Measurements from ENCODE around the gene TMEM209.

Gene TMEM209

GRCh38 chr7:130221746-130222145 lies 16.5 kb upstream of the TMEM209 start (continued):
- TF ChIP-seq PBX3 (CRISPR knock-in tag; IDR thresholded peaks at IDR 0.05) (no peak), ZNF624 (tag by site-specific recombination; IDR thresholded peaks at IDR 0.05) (no peak), ZNF701 (tag by site-specific recombination; IDR thresholded peaks at IDR 0.05) (no peak)

DNA sequence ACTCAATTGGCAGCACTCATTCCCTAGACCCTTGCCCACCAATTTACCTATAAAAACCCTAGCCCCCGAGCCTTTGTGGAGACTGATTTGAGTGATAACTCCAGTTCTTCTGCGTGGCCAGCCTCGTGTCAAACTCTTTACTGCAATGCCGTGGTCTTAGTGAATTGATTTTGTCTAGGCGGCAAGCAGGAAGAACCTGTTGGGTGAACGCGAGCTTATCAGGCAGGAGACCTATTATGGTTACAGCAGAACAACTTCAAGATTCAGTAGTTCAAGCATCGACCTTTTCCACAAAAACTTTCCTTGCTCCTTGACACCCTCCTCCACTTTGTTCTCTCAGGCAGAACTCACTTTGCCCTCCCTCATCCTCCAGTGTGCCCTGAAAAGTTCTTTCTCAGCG lies 14.7 kb upstream of the TMEM209 start:
- Histone ChIP-seq H3K27ac (ENCODE audit: extremely low read depth, low read depth, low read length) (no peak overlapping the region), H3K36me3 (ENCODE audit: control insufficient read depth in 2 of 2, insufficient read depth in 1 of 2, low read length in 2 of 2) (no peaks in the 10 kb centered on the region), H3K9me3 (ENCODE audit: control insufficient read depth, insufficient read depth, low read depth, low read length) (no peaks in the 10 kb centered on the region), H3K4me1 (ENCODE audit: control insufficient read depth, insufficient read depth, low read length) (no peaks in the 10 kb centered on the region), H3K4me3 (ENCODE audit: low read depth, low read length) (no peak overlapping the region)
- TF ChIP-seq ZNF146 (tag by site-specific recombination; IDR thresholded peaks at IDR 0.05), result no peak
- no peak for TF ChIP-seq ZXDB (tag by site-specific recombination; IDR thresholded peaks at IDR 0.05)
- no peak for TF ChIP-seq ZNF292 (tag by site-specific recombination; IDR thresholded peaks at IDR 0.05; ENCODE audit: borderline replicate concordance, low read depth)
- POLR2A ChIA-PET, result no interaction called here
- CTCF ChIA-PET, result no interaction called here

- no peak for TF ChIP-seq ZNF311 (tag by site-specific recombination; IDR thresholded peaks at IDR 0.05; ENCODE audit: borderline replicate concordance)
- TF ChIP-seq ZNF175 (tag by site-specific recombination; IDR thresholded peaks at IDR 0.05), result no peak
- no peak for TF ChIP-seq PRDM1 (tag by site-specific recombination; IDR thresholded peaks at IDR 0.05)
- TF ChIP-seq ZNF10 (tag by site-specific recombination; IDR thresholded peaks at IDR 0.05), result no peak
- TF ChIP-seq, protein P1, sequence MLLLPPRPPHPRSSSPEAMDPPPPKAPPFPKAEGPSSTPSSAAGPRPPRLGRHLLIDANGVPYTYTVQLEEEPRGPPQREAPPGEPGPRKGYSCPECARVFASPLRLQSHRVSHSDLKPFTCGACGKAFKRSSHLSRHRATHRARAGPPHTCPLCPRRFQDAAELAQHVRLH (tag by site-specific recombination; IDR thresholded peaks at IDR 0.05), result no peak
- TF ChIP-seq ZNF704 (tag by site-specific recombination; IDR thresholded peaks at IDR 0.05), result no peak
- TF ChIP-seq ZNF830 (tag by site-specific recombination; IDR thresholded peaks at IDR 0.05; ENCODE audit: low read depth), result no peak
- TF ChIP-seq ZNF768 (tag by site-specific recombination; IDR thresholded peaks at IDR 0.05), result no peak
- TF ChIP-seq ZNF157 (tag by site-specific recombination; IDR thresholded peaks at IDR 0.05), result no peak
- TF ChIP-seq ZNF274 (IDR thresholded peaks at IDR 0.05; ENCODE audit: low read length), result no peak
- TF ChIP-seq ZNF274 (tag by site-specific recombination; IDR thresholded peaks at IDR 0.05; ENCODE audit: borderline replicate concordance), result no peak
- TF ChIP-seq GFI1B (tag by site-specific recombination; IDR thresholded peaks at IDR 0.05), result no peak
- TF ChIP-seq ZNF416 (tag by site-specific recombination; IDR thresholded peaks at IDR 0.05), result no peak
- TF ChIP-seq HOXC10 (CRISPR knock-in tag; IDR thresholded peaks at IDR 0.05), result no peak
- TF ChIP-seq, protein P2, sequence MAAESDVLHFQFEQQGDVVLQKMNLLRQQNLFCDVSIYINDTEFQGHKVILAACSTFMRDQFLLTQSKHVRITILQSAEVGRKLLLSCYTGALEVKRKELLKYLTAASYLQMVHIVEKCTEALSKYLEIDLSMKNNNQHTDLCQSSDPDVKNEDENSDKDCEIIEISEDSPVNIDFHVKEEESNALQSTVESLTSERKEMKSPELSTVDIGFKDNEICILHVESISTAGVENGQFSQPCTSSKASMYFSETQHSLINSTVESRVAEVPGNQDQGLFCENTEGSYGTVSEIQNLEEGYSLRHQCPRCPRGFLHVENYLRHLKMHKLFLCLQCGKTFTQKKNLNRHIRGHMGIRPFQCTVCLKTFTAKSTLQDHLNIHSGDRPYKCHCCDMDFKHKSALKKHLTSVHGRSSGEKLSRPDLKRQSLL (tag by site-specific recombination; IDR thresholded peaks at IDR 0.05), result no peak
- TF ChIP-seq ZNF530 (tag by site-specific recombination; IDR thresholded peaks at IDR 0.05; ENCODE audit: low read depth), result no peak
- no peak for TF ChIP-seq ZNF596 (tag by site-specific recombination; IDR thresholded peaks at IDR 0.05)
- no peak for TF ChIP-seq GLIS1 (tag by site-specific recombination; IDR thresholded peaks at IDR 0.05)
- TF ChIP-seq CTCF (tag by site-specific recombination; IDR thresholded peaks at IDR 0.05), result no peak
- no peak overlapping the region for H3K27ac ChIP-seq (ENCODE audit: extremely low read depth, low read depth, low read length)
- no peaks in the 10 kb centered on the region for H3K9me3 ChIP-seq (ENCODE audit: control insufficient read depth, insufficient read depth, low read depth, low read length)
- H3K4me3 ChIP-seq (ENCODE audit: low read depth, low read length), result no peak overlapping the region
- ChIA-PET CTCF (no interaction called here), POLR2A (interaction anchor here (0.7 kb wide), 3 partner anchors 10 to 122 kb away, joined by 3 to 4 read pairs (median 4); partner anchors contain the start of gene TMEM209)
- H3K4me1 ChIP-seq (ENCODE audit: control insufficient read depth, insufficient read depth, low read length), result no peaks in the 10 kb centered on the region
- no peaks in the 10 kb centered on the region for H3K36me3 ChIP-seq (ENCODE audit: control insufficient read depth in 2 of 2, insufficient read depth in 1 of 2, low read length in 2 of 2)
These were observed 13.8 kb upstream of the TMEM209 start for GRCh38 chr7:130218806-130219620.
